ENCODE data around the gene C5.
"Not testable (repeated sequence)": the region's sequence is repeated elsewhere in the genome, so short reads cannot be mapped to it uniquely, and the experiment has no call there.

The C5 gene

DNA sequence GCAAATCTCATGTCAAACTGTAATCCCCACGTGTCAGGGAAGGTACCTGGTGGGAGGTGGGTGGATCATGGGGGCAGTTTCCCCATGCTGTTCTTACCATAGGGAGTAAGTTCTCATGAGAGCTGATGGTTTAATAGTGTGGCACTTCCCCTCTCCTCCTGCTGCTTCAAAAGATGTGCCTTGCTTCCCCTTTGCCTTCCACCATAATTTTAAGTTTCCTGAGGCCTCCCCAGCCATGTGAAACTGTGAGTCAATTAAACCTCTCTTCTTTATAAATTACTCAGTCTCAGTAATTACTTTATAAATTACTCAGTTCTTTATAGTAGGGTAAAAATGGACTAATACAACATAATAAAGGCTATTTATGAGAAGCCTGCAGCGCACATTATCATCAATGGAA is 17.6 kb upstream of the C5 start:
- H3K4me1 ChIP-seq (ENCODE audit: insufficient read depth, low read length) = no peaks in the 10 kb centered on the region
- H3K9ac ChIP-seq (ENCODE audit: low read depth, low read length) = no peak overlapping the region
- H3K9me3 ChIP-seq (ENCODE audit: control insufficient read depth, insufficient read depth, low read length) = no peaks in the 10 kb centered on the region
- H3K36me3 ChIP-seq (ENCODE audit: insufficient read depth, low read length) = no peaks in the 10 kb centered on the region

DNA sequence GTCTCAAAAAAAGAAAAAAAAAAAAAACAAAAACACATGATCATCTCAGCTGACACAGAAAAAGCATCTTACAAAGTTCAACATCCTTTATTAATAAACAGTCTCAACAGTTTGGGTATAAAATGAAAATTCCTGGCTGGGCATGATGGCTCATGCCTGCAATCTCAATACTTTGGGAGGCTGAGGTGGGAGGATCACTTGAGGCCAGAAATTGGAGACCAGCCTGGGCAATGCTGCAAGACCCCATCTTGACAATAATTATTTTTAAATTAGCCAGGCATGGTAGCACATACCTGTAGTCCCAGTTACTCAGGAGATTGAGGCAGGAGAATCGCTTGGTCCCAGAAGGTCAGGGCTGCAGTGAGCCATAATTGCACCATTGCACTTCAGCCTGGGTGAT is 16.8 kb upstream of the C5 start:
- no peaks in the 10 kb centered on the region for H3K36me3 ChIP-seq (ENCODE audit: insufficient read depth, low read length)
- H3K9ac ChIP-seq (ENCODE audit: low read depth, low read length) = no peak overlapping the region
- H3K9me3 ChIP-seq (ENCODE audit: control insufficient read depth, insufficient read depth, low read length) = no peaks in the 10 kb centered on the region
- no peaks in the 10 kb centered on the region for H3K4me1 ChIP-seq (ENCODE audit: insufficient read depth, low read length)

DNA sequence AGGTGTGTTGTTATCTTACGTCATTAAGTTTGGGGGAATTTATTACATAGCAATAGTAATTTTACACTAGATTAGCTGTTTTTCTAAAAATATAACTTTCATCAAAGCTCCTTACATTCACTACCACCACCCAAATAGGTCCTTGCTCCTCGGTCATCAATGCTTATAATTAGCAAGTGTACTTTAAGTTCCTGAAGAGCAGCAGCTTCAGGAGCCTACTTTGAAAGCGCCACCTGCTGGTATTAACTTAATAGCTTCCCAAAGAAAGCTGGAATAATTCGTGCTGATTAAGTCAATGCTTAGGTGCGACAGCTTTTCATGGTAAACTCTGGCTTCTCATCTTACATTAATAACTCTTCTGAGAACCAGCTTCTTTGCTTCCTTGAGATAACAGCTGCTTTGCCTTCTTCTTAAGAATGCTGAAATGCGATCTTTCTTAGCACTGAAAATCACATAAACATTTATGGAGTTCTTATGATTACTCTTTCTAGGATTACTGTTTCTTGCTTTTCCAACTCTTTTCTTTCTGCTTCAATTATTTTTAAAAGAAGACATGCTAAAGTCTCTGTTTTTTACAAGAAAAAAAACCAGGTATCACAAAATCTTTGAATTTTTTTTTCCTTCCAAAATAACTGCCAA is 10.0 kb upstream of the C5 start:
- Histone ChIP-seq H3K9me3 (ENCODE audit: control insufficient read depth, insufficient read depth, low read length) (no peaks in the 10 kb centered on the region), H3K36me3 (ENCODE audit: insufficient read depth, low read length) (no peaks in the 10 kb centered on the region), H3K4me1 (ENCODE audit: insufficient read depth, low read length) (no peaks in the 10 kb centered on the region), H3K9ac (ENCODE audit: low read depth, low read length) (no peak overlapping the region)

DNA sequence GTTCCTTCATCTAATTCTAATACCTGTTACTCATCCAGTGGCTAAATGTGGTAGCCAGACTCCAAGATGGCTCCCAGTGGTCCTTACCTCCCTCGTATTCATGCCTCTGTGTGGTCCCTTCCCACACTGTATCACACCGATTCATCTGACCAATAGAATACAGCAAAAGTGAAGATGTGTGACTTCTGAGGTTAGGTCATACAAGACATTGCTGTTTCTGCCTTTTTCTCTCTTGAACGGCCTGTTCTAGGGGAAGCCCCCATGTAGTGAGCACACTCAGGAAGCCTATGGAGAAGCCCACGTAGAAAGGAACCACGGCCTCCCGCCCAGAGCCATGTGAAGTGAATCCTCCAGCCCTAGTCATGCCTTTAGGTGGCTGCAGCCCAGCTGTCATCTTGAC is 9.4 kb upstream of the C5 start:
- no peaks in the 10 kb centered on the region for H3K9me3 ChIP-seq (ENCODE audit: control insufficient read depth, insufficient read depth, low read length)
- no peak overlapping the region for H3K9ac ChIP-seq (ENCODE audit: low read depth, low read length)
- no peaks in the 10 kb centered on the region for H3K36me3 ChIP-seq (ENCODE audit: insufficient read depth, low read length)
- H3K4me1 ChIP-seq (ENCODE audit: insufficient read depth, low read length) = no peaks in the 10 kb centered on the region

DNA sequence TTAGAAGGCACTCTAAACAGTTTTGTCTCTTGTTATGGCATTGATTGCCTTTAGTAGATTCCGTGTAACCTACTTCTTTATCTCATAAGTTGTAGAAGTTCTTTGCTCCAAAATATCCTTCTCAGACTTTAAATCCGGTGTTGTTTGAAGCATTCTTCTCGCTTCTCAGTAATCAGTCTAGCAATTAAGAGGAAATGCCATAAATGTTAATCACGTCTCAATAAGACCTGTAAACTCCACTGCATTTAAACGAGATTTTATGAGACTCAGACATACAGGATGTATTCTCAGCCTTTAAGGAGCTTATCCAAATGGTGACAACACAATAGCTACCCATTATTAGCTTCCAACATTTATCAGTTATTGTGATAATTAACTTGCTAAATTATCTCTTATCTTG is 7.7 kb upstream of the C5 start:
- Histone ChIP-seq H3K36me3 (ENCODE audit: insufficient read depth, low read length) (no peaks in the 10 kb centered on the region), H3K9me3 (ENCODE audit: control insufficient read depth, insufficient read depth, low read length) (no peaks in the 10 kb centered on the region), H3K4me1 (ENCODE audit: insufficient read depth, low read length) (0 out of 2 replicates have a peak, but pooled peaks cover 3% of the 10 kb centered on the region), H3K9ac (ENCODE audit: low read depth, low read length) (no peak overlapping the region)

DNA sequence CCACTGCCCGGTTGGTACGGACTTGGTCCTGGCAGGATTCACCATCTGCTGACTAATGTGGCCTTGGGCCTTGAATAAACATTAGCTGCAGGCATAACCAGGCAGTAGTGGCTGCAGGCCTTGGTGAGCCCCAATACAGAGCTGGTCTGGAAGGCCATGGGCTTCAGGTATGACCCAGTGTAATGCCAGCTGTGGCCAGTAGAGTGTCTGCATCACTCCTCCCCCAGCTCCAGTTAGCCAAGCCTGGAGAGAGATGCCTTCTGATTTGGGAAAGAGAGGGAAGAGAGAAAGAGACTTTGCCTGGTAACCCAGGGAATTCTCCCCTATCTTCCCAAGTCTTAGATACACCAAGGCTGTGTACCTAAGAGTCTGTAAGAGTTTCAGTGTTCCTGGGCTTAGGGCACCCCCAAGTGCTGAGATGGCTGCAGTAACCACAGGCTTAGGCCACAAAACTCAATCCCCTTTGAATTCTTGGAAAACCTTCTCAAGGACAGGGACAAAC is 5.6 kb upstream of the C5 start:
- Histone ChIP-seq H3K9me3 (ENCODE audit: control insufficient read depth, insufficient read depth, low read length) (no peaks in the 10 kb centered on the region), H3K4me1 (ENCODE audit: insufficient read depth, low read length) (0 out of 2 replicates have a peak, but pooled peaks cover 3% of the 10 kb centered on the region), H3K36me3 (ENCODE audit: insufficient read depth, low read length) (no peaks in the 10 kb centered on the region), H3K9ac (ENCODE audit: low read depth, low read length) (no peak overlapping the region)

DNA sequence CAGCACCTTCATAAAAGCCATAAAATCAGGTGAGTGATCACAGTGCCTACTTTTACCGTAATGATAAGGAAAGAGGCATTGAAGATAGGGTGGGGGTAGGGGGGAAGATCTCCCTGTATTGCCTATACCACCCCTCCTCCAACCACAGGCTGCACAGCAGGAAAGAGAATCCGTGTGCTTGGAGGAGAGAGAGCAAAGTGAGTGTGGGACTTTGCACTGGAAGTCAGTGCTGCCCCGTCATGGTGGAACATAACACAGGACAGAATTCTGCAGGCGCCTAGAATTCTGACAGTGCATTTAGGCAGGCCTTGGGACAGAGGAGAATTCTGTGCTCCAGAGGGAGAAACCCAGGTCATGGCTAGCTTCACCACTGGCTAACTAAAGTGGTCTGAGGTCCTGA is 3.5 kb upstream of the C5 start:
- H3K36me3 ChIP-seq (ENCODE audit: insufficient read depth, low read length) = no peaks in the 10 kb centered on the region
- no peak overlapping the region for H3K9ac ChIP-seq (ENCODE audit: low read depth, low read length)
- no peaks in the 10 kb centered on the region for H3K9me3 ChIP-seq (ENCODE audit: control insufficient read depth, insufficient read depth, low read length)
- H3K4me1 ChIP-seq (ENCODE audit: insufficient read depth, low read length) = 0 out of 2 replicates have a peak, but pooled peaks cover 3% of the 10 kb centered on the region

DNA sequence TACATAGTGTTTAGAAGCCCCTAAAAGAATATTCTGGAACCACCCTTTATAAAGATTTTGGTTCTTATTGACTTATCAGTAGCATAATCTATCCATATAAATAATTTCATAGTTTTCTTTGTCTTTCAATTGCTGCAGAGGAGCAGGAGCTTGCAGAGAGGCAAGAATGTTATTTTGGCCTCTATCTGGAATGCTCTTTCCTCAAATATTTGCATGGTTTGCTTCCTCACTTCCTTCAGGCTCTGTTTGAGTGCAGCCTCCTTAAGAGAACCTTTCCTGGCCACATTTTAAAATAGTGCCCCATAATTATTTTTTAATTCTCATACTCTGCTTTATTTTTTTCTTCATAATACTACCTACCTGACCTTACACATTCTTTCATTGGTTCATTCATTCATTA is 1.5 kb downstream of the C5 start:
- H3K9me3 ChIP-seq (ENCODE audit: control insufficient read depth, insufficient read depth, low read length) = no peaks in the 10 kb centered on the region
- 0 out of 2 replicates have a peak, but pooled peaks cover 3% of the 10 kb centered on the region for H3K4me1 ChIP-seq (ENCODE audit: insufficient read depth, low read length)
- no peak overlapping the region for H3K9ac ChIP-seq (ENCODE audit: low read depth, low read length)
- H3K36me3 ChIP-seq (ENCODE audit: insufficient read depth, low read length) = no peaks in the 10 kb centered on the region

DNA sequence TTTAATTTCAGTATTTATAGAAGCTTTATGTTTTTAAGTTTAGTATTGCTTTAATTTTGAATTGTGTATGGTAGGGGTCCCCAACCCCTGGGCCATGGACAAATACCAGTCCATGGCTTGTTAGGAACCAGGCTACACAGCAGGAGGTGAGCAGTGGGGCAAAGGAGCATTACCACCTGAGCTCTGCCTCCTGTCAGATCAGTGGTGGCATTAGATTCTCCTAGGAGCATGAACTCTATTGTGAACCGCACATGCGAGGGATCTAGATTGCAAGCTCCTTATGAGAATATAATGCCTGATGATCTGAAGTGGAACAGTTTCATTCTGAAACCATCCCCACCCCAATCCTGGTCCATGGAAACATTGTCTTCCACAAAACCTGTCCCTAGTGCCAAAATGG is 1.9 kb downstream of the C5 start:
- Histone ChIP-seq H3K9ac (ENCODE audit: low read depth, low read length) (no peak overlapping the region), H3K36me3 (ENCODE audit: insufficient read depth, low read length) (no peaks in the 10 kb centered on the region), H3K4me1 (ENCODE audit: insufficient read depth, low read length) (no peaks in the 10 kb centered on the region), H3K9me3 (ENCODE audit: control insufficient read depth, insufficient read depth, low read length) (no peaks in the 10 kb centered on the region)

DNA sequence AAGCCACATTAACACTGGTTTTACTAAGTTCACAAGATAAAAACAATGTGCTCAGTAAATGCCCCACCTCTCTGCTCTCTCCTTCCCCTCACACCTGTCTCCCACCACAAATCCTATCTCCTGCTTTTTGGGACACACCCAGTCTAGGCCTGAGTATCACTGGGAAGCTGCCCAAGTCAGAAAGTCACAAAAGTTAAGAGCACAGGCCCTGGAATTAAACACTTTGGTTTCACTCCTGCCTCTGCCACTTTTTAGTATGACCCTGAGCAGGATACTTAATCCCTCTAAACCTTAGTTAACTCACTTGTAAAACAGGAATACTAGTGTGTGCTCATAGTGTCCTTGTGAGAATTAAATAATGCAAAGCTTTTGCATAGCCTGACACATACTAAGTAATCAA is 11.3 kb downstream of the C5 start:
- Histone ChIP-seq H3K9me3 (ENCODE audit: control insufficient read depth, insufficient read depth, low read length) (no peaks in the 10 kb centered on the region), H3K36me3 (ENCODE audit: insufficient read depth, low read length) (no peaks in the 10 kb centered on the region), H3K4me1 (ENCODE audit: insufficient read depth, low read length) (no peaks in the 10 kb centered on the region), H3K9ac (ENCODE audit: low read depth, low read length) (no peak overlapping the region)

DNA sequence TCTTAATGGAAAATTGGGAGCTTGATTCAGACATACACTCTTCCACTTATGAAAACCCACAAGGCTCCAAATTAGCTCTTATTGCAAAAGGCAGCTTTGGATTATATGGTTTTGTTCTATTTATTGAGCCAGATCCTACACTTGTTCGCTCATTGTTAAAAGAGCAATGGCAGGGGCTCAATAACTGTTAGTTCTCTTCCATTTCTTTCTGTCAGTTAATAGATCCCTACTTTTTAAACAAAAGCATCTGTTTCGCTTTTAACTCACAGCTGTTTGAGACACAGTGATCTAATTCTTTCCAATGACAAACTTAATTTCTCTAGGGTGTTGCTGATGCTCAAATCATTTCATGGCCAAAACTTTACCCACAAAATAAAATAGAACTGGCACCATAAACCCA is 11.7 kb downstream of the C5 start:
- H3K4me1 ChIP-seq (ENCODE audit: insufficient read depth, low read length) = no peaks in the 10 kb centered on the region
- H3K9me3 ChIP-seq (ENCODE audit: control insufficient read depth, insufficient read depth, low read length) = no peaks in the 10 kb centered on the region
- no peaks in the 10 kb centered on the region for H3K36me3 ChIP-seq (ENCODE audit: insufficient read depth, low read length)
- H3K9ac ChIP-seq (ENCODE audit: low read depth, low read length) = no peak overlapping the region

DNA sequence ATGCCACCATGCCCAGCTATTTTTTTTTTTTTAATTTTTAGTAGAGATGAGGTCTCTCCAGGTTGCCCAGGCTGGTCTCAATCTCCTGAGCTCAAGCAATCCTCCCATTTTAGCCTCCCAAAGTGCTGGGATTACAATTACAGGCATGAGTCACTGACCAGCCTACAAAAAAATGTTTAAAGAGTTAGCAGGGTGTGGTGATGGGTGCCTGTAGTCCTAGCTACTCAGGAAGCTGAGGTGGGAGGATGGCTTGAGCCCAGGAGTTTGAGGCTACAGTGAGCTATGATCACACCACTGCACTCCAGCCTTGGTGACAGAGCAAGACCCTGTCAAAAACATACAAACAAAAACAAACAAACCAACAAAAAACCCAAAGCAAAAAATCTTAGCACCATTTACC is 14.4 kb downstream of the C5 start:
- not testable (repeated sequence) for H3K9me3 ChIP-seq (ENCODE audit: control insufficient read depth, insufficient read depth, low read length); H3K36me3 ChIP-seq (ENCODE audit: insufficient read depth, low read length); H3K4me1 ChIP-seq (ENCODE audit: insufficient read depth, low read length); H3K9ac ChIP-seq (ENCODE audit: low read depth, low read length)

DNA sequence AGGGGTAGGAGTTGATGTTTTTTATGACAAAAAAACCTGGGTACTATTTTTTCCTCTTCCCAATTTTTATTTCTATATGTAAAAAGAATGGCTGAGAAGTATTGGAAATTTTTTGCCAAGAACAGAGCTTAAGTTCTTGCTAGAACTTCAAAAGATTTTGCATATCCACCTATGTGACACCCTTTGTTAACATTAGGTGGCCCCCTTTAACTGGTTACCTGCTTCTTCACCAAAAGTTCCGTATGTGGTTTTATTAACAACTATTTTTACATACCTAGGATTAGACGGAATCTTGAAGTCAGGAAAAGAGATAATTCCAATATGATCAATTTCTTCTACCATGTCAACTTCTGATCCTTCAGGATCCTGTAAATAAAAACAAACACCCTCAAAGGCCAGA is 15.5 kb downstream of the C5 start:
- Histone ChIP-seq H3K9me3 (ENCODE audit: control insufficient read depth, insufficient read depth, low read length) (no peaks in the 10 kb centered on the region), H3K9ac (ENCODE audit: low read depth, low read length) (no peak overlapping the region), H3K4me1 (ENCODE audit: insufficient read depth, low read length) (no peaks in the 10 kb centered on the region), H3K36me3 (ENCODE audit: insufficient read depth, low read length) (no peaks in the 10 kb centered on the region)

DNA sequence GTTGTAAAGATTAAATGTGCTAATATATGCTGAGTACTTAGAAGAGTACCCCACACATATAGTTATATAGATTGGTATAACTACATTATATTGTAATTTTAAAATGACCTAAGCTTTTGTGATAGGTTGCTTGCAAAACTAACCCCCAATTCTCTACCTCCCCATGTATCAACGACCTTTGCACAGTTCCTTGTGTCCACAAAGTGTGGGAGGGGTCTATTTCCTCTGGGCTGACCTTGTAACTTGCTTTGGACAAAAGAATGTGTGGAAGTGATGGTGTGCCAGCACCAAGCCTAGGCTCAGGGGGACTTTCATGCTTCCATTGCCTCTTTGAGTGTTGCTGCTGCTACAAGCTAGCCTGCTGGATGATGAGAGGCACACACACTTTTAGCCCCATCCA is 20.6 kb downstream of the C5 start:
- H3K4me1 ChIP-seq (ENCODE audit: insufficient read depth, low read length) = no peaks in the 10 kb centered on the region
- H3K9me3 ChIP-seq (ENCODE audit: control insufficient read depth, insufficient read depth, low read length) = no peaks in the 10 kb centered on the region
- no peaks in the 10 kb centered on the region for H3K36me3 ChIP-seq (ENCODE audit: insufficient read depth, low read length)
- H3K9ac ChIP-seq (ENCODE audit: low read depth, low read length) = no peak overlapping the region

DNA sequence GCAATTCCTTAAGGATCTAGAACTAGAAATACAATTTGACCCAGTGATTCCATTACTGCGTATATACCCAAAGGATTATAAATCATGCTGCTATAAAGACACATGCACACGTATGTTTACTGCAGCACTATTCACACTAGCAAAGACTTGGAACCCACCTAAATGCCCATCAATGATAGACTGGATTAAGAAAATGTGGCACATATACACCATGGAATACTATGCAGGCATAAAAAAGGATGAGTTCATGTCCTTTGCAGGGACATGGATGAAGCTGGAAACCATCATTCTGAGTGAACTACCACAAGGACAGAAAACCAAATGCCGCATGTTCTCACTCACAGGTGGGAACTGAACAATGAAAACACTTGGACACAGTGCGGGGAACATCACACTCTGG is 21.8 kb downstream of the C5 start:
- H3K9ac ChIP-seq (ENCODE audit: low read depth, low read length); H3K9me3 ChIP-seq (ENCODE audit: control insufficient read depth, insufficient read depth, low read length); H3K36me3 ChIP-seq (ENCODE audit: insufficient read depth, low read length); H3K4me1 ChIP-seq (ENCODE audit: insufficient read depth, low read length): not testable (repeated sequence)

DNA sequence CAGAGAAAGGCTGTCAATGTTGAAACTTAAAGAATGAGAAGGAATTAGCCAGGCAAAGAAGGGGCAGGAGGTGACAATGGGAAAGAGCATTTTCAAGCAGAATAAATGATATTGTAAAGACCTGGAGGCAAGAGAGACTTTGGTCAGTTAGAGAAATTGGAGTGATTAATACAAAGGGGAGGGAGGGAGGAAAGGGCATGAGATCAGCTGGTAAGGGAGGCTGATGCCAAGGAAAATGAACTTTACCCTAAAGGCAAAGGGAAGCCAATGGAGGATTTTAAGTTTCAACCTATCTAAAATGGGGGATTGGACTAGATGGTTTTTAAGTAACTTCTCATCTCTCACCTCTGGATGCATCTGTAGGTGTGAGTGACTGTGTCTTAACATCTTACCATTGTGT is 23.3 kb downstream of the C5 start:
- H3K9me3 ChIP-seq (ENCODE audit: control insufficient read depth, insufficient read depth, low read length) = no peaks in the 10 kb centered on the region
- H3K9ac ChIP-seq (ENCODE audit: low read depth, low read length) = no peak overlapping the region
- no peaks in the 10 kb centered on the region for H3K4me1 ChIP-seq (ENCODE audit: insufficient read depth, low read length)
- H3K36me3 ChIP-seq (ENCODE audit: insufficient read depth, low read length) = no peaks in the 10 kb centered on the region

All from ES-I3 (cell line).